ENCODE data around the gene CNIH2. TPM values are rescaled to one million over a fixed set of nuclear protein-coding genes. Genes with fewer than 3 reads are reported as not detected.

CNIH2 gene
- total and polyA plus RNA-seq, 2 experiments from 2014 or later = 4.3 to 9.2 TPM

GRCh38 chr11:66326261-66327111, 48.5 kb downstream of the CNIH2 start:
- Histone ChIP-seq H4K20me1 (replicated peaks; ENCODE audit: insufficient read depth) (no peaks in the 10 kb centered on the region), H3K4me1 (ENCODE audit: insufficient read depth) (peaks cover 5% of the 10 kb centered on the region; the same call in 1 of the 2 replicates), H3K4me2 (no peak overlapping the region), H3K27ac (ENCODE audit: low read depth) (no peak overlapping the region), H3K4me3 (no peak overlapping the region), H2AFZ (no peak overlapping the region), H3K79me2 (replicated peaks; ENCODE audit: insufficient read depth) (no peaks in the 10 kb centered on the region), H3F3A (replicated peaks; ENCODE audit: low read depth) (no peaks in the 10 kb centered on the region), H3K27me3 (ENCODE audit: insufficient read depth) (no peaks in the 10 kb centered on the region), H3K9me2 (ENCODE audit: insufficient read depth) (no peaks in the 10 kb centered on the region), H3K36me3 (ENCODE audit: insufficient read depth) (no peaks in the 10 kb centered on the region)
- H3K4me3 Mint-ChIP-seq = no peak overlapping the region
- H3K27me3 Mint-ChIP-seq (ENCODE audit: insufficient read depth, low read depth, poor library complexity) = peaks cover 24% of the 10 kb centered on the region
- DNase-seq (ENCODE audit: low spot score) (no peak), ATAC-seq (no peak)
- no peaks in the 10 kb centered on the region for H3K36me3 Mint-ChIP-seq (ENCODE audit: low read depth)
- TF ChIP-seq POLR2AphosphoS5 (IDR thresholded peaks at IDR 0.05; ENCODE audit: low read depth) (no peak), EZH2phosphoT487 (IDR thresholded peaks at IDR 0.05; ENCODE audit: unreplicated experiment) (no peak), REST (IDR thresholded peaks at IDR 0.05; ENCODE audit: unreplicated experiment) (no peak), JUNB (IDR thresholded peaks at IDR 0.05; ENCODE audit: unreplicated experiment) (no peak), STAT1 (IDR thresholded peaks at IDR 0.05; ENCODE audit: unreplicated experiment) (no peak), CREB1 (CRISPR knock-in tag; IDR thresholded peaks at IDR 0.05; ENCODE audit: low read depth) (no peak), ZNF114 (CRISPR knock-in tag; IDR thresholded peaks at IDR 0.05) (no peak)
- H3K27ac Mint-ChIP-seq = no peak overlapping the region
- H3K4me1 Mint-ChIP-seq = peaks cover 21% of the 10 kb centered on the region
- no peaks in the 10 kb centered on the region; the same call in 2 of the 3 replicates for H3K9me3 Mint-ChIP-seq

GRCh38 chr11:66327171-66328030, 49.4 kb downstream of the CNIH2 start:
- H3K27ac Mint-ChIP-seq = no peak overlapping the region
- no peak for DNase-seq (ENCODE audit: low spot score)
- Histone ChIP-seq H3F3A (replicated peaks; ENCODE audit: low read depth) (no peaks in the 10 kb centered on the region), H3K4me3 (no peak overlapping the region), H3K36me3 (ENCODE audit: insufficient read depth) (no peaks in the 10 kb centered on the region), H3K27me3 (ENCODE audit: insufficient read depth) (no peaks in the 10 kb centered on the region), H3K4me1 (ENCODE audit: insufficient read depth) (peaks cover 5% of the 10 kb centered on the region; the same call in 1 of the 2 replicates), H4K20me1 (replicated peaks; ENCODE audit: insufficient read depth) (no peaks in the 10 kb centered on the region), H3K4me2 (no peak overlapping the region), H2AFZ (no peak overlapping the region), H3K9me2 (ENCODE audit: insufficient read depth) (no peaks in the 10 kb centered on the region), H3K79me2 (replicated peaks; ENCODE audit: insufficient read depth) (no peaks in the 10 kb centered on the region), H3K27ac (ENCODE audit: low read depth) (no peak overlapping the region)
- no peak for ATAC-seq
- H3K4me3 Mint-ChIP-seq = no peak overlapping the region; the same call in 2 of the 3 replicates
- H3K36me3 Mint-ChIP-seq (ENCODE audit: low read depth) = no peaks in the 10 kb centered on the region
- peaks cover 21% of the 10 kb centered on the region for H3K27me3 Mint-ChIP-seq (ENCODE audit: insufficient read depth, low read depth, poor library complexity)
- no peaks in the 10 kb centered on the region for H3K9me3 Mint-ChIP-seq
- H3K4me1 Mint-ChIP-seq = peaks cover 21% of the 10 kb centered on the region
- TF ChIP-seq ZNF331 (CRISPR knock-in tag; IDR thresholded peaks at IDR 0.05; ENCODE audit: low read depth) (no peak), POLR2AphosphoS5 (IDR thresholded peaks at IDR 0.05; ENCODE audit: low read depth) (no peak), JUNB (IDR thresholded peaks at IDR 0.05; ENCODE audit: unreplicated experiment) (no peak), REST (IDR thresholded peaks at IDR 0.05; ENCODE audit: unreplicated experiment) (no peak), CREB1 (CRISPR knock-in tag; IDR thresholded peaks at IDR 0.05; ENCODE audit: low read depth) (no peak)

Measured in GM23338 (cell line).